HG03064 (cell line): Measurements from ENCODE around the gene FADS3.

ENCODE experiments used
- ATAC-seq: cut with Tn5 transposase; IDR thresholded peaks from one replicate; pipeline ENCODE4 v1.9.1; 2021; ENCODE audit warnings: low read depth; ENCODE audit not compliant: unreplicated experiment

FADS3 gene

DNA sequence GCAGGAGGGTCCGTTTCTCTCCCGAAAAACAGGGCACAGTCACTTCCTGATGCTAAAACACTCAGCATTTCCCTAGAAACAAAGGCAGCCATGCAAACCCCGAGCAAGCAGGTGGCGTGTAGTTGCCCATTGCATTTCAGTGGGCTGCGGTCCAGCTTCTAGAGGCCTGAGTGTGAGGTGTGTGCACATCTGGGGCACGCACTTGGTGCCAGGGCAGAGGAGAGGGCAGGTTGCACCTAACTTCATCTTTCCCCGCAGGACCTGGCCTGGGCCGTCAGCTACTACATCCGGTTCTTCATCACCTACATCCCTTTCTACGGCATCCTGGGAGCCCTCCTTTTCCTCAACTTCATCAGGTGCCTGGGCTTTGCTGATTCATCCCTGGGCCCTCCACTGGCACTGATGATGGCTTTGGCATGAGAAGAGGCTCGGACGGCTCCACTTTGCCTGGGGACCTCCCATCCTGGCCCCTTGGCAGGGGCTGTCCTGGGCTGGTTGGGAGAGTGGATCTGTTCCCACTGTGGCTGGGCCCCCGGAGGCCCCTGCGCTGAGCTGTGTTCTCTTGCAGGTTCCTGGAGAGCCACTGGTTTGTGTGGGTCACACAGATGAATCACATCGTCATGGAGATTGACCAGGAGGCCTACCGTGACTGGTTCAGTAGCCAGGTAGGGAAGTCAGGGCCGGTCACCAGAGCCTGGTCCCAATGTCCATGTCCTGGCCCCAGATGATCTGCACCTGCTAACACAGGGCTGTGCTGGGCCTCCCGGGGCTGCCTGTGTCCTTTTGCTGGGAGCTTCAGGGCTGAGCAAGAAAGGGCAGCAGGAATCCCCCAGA, 28.4 kb downstream of the FADS3 start:
- no peak for ATAC-seq

- no peak for ATAC-seq
These were observed 29.7 kb downstream of the FADS3 start for GRCh38 chr11:61861634-61862033.

DNA sequence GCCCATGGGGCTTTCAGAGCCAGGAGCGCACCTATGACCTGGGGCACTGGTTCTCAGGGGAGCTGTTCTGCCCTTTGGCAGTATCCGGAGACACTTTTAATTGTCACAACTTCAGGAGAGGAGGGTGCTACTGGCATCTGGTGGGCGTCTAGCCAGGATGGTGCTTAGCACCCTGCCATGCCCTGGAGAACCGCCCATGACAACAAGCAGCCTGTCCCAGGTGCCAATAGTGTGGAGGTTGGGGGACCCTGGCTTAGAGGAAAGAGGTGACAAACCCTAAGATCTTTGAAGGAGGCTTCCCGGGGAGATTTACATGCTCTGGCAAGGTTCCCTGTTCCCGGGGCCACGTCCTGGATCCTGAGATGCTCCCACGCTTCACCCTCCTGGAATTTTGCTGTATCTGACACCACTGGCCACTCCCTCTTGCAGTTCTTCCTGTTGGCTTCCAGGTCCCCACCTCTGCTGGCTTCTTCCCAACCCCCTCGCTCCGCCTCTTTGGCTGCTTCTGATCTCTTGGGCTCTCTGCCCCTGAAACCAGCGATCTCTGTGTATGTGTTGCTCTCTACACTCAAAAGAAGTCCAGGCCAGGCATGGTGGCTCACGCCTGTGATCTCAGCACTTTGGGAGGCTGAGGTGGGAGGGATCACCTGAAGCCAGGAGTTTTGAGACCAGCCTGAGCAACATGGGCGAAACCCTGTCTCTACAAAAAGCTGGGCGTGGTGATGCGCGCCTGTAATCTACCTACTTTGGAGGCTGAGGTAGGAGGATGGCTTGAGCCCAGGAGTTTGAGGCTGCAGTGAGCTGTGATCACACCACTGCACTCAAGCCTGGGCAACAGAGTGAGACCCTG, 31.1 kb downstream of the FADS3 start:
- no peak for ATAC-seq

- no peak for ATAC-seq
These were observed 35.2 kb downstream of the FADS3 start for GRCh38 chr11:61855939-61856680.

GRCh38 chr11:61854966-61855714, 36.2 kb downstream of the FADS3 start:
- ATAC-seq = no peak

GRCh38 chr11:61854206-61854895, 37.0 kb downstream of the FADS3 start:
- no peak for ATAC-seq

GRCh38 chr11:61853698-61854169, 37.6 kb downstream of the FADS3 start:
- ATAC-seq = no peak

DNA sequence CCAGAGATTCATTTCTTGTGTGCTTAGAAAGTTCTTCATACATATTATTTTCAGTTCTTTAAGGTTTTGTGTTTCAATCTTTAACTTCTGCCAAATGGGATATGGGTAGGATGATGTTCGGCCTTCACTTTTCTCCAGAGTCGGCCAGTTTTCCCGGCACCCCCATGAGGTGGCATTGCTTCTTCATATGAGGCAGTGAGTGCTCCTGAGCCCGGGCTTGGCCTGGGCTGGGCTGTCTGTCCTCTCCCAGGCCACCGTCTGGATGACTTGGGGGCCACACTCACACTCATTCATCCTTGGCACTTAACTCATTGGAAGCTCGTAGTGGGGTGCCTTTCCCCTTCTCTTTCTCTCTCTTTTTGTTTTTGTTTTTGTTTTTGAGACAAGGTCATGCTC, 39.4 kb downstream of the FADS3 start:
- ATAC-seq = no peak

DNA sequence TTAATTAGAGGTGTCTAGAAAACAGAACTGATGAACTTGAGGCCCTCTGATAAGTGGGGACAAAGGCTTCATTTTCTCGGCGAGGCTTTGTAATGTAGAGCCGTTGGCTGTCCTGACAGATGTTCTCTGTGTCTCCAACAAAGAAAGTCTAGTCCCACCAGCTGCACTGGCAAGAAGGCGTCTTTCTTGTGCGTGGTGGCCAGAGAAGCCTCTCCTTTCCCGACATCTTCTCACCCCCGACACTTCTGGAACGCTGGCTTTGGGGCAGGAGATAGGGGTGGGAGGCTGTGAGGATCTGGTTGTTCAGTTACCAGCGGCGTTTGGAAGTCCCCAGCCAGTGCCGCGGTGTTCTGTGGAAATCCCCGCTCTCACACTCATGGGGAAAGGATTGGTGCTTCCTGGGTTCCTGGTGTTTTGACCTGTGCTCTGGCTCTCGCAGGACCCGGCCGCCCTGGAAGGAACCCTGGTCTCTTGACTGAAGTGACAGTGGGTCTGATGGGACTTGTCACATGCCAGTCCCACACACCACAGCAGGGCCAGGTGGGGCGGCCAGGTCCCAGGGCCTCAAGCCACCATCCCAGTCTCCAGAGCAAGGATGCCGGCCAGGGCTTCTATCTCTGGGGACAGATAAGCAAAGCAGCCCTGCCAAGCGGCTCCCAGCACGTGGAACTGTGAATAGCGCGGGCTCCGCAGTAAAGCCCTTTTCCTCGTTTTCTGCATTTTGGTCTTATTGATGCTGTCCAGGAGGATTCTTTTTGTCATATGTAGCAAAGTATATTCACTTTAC, 40.0 kb downstream of the FADS3 start:
- no peak for ATAC-seq

- ATAC-seq = no peak
These were observed 40.7 kb downstream of the FADS3 start for GRCh38 chr11:61850687-61851086.

- ATAC-seq = no peak
These were observed 42.7 kb downstream of the FADS3 start for GRCh38 chr11:61848631-61849030.

- no peak for ATAC-seq
These were observed 43.3 kb downstream of the FADS3 start for GRCh38 chr11:61847914-61848581.

DNA sequence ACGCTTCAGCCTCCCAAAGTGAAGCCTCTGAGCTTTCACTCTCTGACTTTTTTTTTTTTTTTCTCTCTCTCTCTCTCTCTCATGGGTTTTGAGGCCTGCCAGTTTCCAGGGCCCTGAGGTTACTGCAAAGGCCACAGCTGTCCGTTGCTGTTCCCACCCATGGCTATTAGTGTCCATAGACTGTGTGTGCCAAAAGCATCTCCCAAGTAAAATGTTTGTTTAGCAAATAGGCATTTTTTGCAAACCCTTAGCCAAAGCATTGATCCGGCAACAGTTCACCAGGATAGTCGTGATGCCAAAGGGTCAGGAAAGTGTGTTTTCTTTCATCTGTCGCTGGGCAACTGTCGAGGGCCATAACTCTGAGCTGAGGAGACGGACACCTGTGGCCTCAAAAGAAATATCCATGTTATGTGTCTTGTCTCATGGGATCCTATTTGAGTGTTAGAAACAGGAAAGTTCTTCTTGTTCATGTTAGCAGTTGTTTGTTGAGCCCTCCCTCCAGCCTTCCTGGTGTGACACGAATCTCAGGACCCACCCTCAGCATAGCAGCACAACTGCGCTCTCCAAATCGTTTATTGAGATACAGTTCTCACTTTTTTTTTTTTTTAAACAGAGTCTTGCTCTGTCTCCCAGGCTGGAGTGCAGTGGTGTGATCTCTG, 44.9 kb downstream of the FADS3 start:
- no peak for ATAC-seq

DNA sequence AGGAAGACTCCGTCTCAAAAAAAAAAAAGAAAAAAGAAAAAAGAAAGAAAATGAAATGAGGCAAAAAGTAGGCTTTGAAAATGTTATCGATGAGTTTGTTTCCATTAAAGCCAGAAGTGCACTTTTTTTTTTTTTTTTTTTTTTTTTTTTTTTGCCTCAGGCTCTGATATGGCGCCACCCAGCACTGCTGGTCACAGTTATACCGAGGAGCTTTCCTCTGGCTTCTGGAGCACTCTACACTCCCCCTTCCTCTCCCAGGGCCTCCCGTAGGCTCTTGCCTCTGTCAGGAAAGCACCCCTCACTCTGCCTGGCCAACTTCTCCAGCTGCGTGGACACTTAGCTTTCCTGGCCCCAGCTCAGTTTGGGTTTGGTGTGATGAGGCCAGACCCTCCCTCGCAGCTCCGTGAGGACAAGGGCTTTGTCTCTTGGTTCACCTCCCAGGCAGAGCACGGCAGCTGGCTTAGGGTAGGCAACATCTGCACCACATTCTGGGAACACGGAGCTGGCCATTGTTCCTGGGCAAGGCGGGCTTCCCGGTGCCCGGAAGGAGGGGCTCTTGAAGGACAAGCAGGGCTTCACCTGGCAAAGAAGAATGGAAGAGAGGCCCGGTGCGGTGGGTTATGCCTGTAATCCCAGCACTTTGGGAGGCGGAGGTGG, 46.3 kb downstream of the FADS3 start:
- no peak for ATAC-seq

DNA sequence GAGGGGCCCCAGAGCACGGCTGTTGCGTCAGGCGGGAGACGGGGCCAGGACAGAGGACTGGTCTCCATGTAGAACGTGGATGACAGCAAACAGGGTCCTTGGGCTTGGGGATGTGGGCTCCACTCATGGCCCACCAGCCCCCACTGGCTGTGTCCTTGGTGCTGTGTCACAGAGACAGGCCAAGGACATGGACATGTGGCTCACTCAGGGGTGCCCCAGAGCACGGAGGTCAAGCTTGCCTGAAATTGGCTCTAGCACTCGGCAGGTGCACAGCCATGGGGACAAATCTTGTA, 48.9 kb downstream of the FADS3 start:
- no peak for ATAC-seq

DNA sequence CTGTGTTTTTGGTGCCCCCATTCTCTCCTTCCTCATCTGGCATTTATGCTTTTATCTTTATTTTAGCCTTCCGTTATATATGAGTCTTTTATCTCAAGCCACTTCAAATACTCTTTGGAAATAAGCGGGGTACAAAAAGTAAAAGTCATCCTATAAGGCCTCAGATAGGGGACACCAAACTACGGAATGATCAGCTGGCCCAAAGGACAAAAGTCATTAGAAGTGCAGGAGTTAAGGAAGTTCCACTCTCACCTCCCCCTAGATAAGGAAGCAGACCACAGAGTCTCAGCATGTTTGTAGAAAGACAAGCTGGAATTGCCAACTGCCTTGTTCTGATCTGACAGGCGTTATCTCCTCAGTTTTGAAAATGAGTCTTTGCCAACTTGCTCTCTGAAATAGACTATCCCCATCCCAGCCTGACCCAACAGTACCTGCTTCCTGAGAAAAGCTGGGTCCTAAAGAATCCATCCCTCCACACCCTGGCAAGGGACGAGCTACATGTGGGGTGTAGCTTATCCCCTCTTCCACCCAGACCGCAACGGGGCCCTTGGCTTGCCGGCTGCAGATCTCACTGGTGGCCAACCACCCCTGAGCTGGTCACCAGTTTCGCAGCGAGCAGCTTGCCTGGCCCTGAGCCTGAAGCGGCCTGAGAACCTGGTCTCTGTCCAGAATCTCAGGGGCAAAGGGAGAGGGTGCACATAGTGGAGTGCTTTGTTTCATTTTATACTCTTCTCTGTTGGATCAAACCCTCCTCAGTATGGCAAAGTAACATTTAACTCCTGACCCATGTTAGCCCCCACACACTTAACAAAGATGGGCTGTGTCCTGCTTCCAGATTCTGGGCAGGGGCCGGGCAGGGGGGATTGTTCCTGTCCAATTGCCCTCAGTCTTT, 49.5 kb downstream of the FADS3 start:
- no peak for ATAC-seq

- ATAC-seq = no peak
These were observed 51.0 kb downstream of the FADS3 start for GRCh38 chr11:61840371-61840770.
